GM18907 (cell line): ENCODE results near the gene FOXD2.

Experiments
- ATAC-seq: cut with Tn5 transposase; IDR thresholded peaks from one replicate; pipeline ENCODE4 v1.9.1; 2021; ENCODE audit warnings: mild to moderate bottlenecking, moderate library complexity; ENCODE audit not compliant: unreplicated experiment

The FOXD2 gene

GRCh38 chr1:47459253-47459788, 21.5 kb downstream of the FOXD2 start:
- no peak for ATAC-seq

GRCh38 chr1:47460040-47460439, 22.2 kb downstream of the FOXD2 start:
- ATAC-seq = no peak

GRCh38 chr1:47460456-47460855, 22.6 kb downstream of the FOXD2 start:
- peak; percentile 53 for ATAC-seq

- no peak for ATAC-seq
These were observed 27.8 kb downstream of the FOXD2 start for GRCh38 chr1:47465605-47466004.

- ATAC-seq = no peak
These were observed 31.0 kb downstream of the FOXD2 start for GRCh38 chr1:47468709-47469389.

GRCh38 chr1:47469390-47469759, 31.5 kb downstream of the FOXD2 start:
- no peak for ATAC-seq

GRCh38 chr1:47469910-47470309, 32.1 kb downstream of the FOXD2 start:
- no peak for ATAC-seq

GRCh38 chr1:47471163-47471562, 33.3 kb downstream of the FOXD2 start:
- ATAC-seq = no peak

GRCh38 chr1:47474278-47475193, 36.7 kb downstream of the FOXD2 start:
- no peak for ATAC-seq

GRCh38 chr1:47477595-47478080, 39.8 kb downstream of the FOXD2 start:
- ATAC-seq = no peak

- no peak for ATAC-seq
These were observed 40.2 kb downstream of the FOXD2 start for GRCh38 chr1:47478090-47478489.

GRCh38 chr1:47479664-47480063, 41.8 kb downstream of the FOXD2 start:
- no peak for ATAC-seq

GRCh38 chr1:47481936-47482335, 44.1 kb downstream of the FOXD2 start:
- ATAC-seq = no peak

GRCh38 chr1:47482786-47483185, 44.9 kb downstream of the FOXD2 start:
- no peak for ATAC-seq

GRCh38 chr1:47483651-47484050, 45.8 kb downstream of the FOXD2 start:
- ATAC-seq = no peak

GRCh38 chr1:47485817-47486216, 48.0 kb downstream of the FOXD2 start:
- no peak for ATAC-seq

GRCh38 chr1:47487332-47487731, 49.5 kb downstream of the FOXD2 start:
- no peak for ATAC-seq

GRCh38 chr1:47487850-47488450, 50.1 kb downstream of the FOXD2 start:
- no peak for ATAC-seq
